Central memory CD8-positive, alpha-beta T cell (primary cell): ENCODE measurements around the gene SCRN3.

Experiments
- ATAC-seq: fragments of 150-1000 bp; cut with Tn5 transposase; replicated peaks from 2 replicates; pipeline ENCODE4 v1.10.0; 2022; ENCODE audit warnings: mild to moderate bottlenecking, moderate FRiP score, moderate number of reproducible peaks; ENCODE audit not compliant: poor library complexity, severe bottlenecking; ENCODE audit errors: extremely low read depth
- DNase-seq, 2 donors: peaks; one replicate each; pipeline ENCODE4 v3.0.0; 2021; ENCODE audit warnings: low spot score in 2 of 2
- H3K27ac Mint-ChIP-seq: one replicate; pipeline ENCODE4 v1.8.0; 2022; ENCODE audit warnings: low read depth, mild to moderate bottlenecking, moderate library complexity, mixed read lengths
- H3K27me3 Mint-ChIP-seq: one replicate; pipeline ENCODE4 v1.8.0; 2022; ENCODE audit warnings: mixed read lengths
- H3K36me3 Mint-ChIP-seq: one replicate; pipeline ENCODE4 v1.8.0; 2022; ENCODE audit warnings: mild to moderate bottlenecking, moderate library complexity, mixed read lengths; ENCODE audit not compliant: insufficient read depth
- H3K4me1 Mint-ChIP-seq: one replicate; pipeline ENCODE4 v1.8.0; 2022; ENCODE audit warnings: mixed read lengths
- H3K4me3 Mint-ChIP-seq: one replicate; pipeline ENCODE4 v1.8.0; 2022; ENCODE audit warnings: mild to moderate bottlenecking, moderate library complexity, mixed read lengths
- H3K9me3 Mint-ChIP-seq: one replicate; pipeline ENCODE4 v1.8.0; 2022; ENCODE audit warnings: mixed read lengths

The SCRN3 gene

DNA sequence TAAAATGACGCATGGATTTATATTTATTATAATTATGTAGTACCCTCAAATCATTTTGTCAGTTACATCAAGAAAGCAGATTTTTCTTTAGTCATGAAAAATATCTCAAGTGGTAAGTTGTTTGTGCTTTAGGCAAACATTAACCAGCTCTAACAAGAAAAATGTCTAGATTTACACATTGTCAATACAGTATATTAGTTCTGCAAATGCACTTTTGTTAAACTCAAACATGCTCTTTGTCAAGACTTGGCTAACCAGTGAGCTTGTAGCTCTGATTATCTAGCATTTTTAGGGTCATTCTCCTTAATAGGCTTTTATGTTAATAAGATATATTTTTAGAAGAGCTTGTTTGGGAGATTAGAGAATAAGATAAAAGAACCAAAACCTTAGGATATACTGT lies 32.7 kb downstream of the SCRN3 start:
- DNase-seq, result no peak
- H3K27me3 Mint-ChIP-seq, result no peaks in the 10 kb centered on the region
- H3K4me3 Mint-ChIP-seq, result no peak overlapping the region
- no peak for ATAC-seq
- peaks cover 6% of the 10 kb centered on the region for H3K36me3 Mint-ChIP-seq
- H3K4me1 Mint-ChIP-seq, result no peaks in the 10 kb centered on the region
- no peak overlapping the region for H3K27ac Mint-ChIP-seq
- H3K9me3 Mint-ChIP-seq, result no peaks in the 10 kb centered on the region

DNA sequence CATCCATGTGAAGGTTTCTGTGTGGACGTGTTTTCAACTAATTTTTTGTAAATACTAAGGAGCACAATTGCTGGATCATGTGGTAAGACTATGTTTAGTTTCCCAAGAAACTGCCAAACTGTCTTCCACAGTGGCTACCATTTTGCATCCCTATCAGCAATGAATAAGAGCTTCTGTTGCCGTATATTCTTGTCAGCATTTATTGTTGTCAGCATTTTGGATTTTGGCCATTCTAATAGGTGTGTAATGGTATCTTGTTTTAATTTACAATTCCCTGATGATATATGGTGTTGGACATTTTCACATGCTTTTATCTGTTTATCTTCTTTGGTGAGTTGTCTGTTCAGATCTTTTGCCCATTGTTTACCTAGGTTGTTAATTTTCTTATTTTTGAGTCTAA lies 34.5 kb downstream of the SCRN3 start:
- H3K9me3 Mint-ChIP-seq, result no peaks in the 10 kb centered on the region
- H3K4me1 Mint-ChIP-seq, result no peaks in the 10 kb centered on the region
- peaks cover 9% of the 10 kb centered on the region for H3K36me3 Mint-ChIP-seq
- H3K27me3 Mint-ChIP-seq, result no peaks in the 10 kb centered on the region
- H3K4me3 Mint-ChIP-seq, result no peak overlapping the region
- no peak overlapping the region for H3K27ac Mint-ChIP-seq
- DNase-seq, result no peak
- no peak for ATAC-seq

DNA sequence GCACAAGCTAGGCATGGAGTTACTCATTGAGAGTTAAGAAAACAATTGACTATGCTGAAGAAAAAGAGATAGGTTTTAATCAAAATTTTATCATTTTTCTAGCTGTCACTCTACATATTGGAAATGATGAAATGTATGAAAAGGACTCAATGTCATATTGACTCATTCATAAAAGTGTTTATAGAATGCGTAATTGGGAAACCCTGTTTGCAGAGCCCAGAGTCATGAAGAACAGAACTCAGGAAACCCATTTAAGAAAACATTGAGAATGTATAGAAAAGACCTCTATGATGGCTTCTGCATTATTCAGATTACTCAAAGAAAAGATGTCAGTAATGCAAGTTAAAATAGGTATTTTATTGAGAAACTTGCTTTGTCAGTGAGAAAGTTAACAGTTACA lies 36.4 kb downstream of the SCRN3 start:
- no peak overlapping the region for H3K27ac Mint-ChIP-seq

DNA sequence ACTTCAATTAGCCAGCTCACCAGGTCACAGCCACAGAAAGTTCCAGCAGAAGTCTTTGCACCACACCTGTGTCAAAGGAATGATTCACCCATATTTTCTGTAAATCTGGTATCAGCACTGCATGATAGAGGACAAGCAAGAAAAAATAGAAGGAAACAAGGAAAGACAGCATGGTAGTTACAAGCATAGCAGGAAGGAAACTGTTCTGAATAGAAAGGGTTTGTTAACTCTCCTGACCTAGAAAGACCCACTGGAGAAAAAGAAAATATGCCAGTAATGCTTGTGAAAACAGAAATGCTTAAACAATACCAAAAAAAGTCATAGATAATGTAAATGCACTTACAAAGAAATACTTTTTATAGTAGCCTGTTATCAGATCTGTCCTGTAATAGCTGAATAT lies 40.8 kb downstream of the SCRN3 start:
- Mint-ChIP-seq H3K36me3 (peaks cover 26% of the 10 kb centered on the region), H3K4me3 (no peak overlapping the region), H3K9me3 (no peaks in the 10 kb centered on the region), H3K4me1 (no peaks in the 10 kb centered on the region), H3K27ac (no peak overlapping the region), H3K27me3 (no peaks in the 10 kb centered on the region)
- DNase-seq (no peak), ATAC-seq (no peak)

More for the DNA sequence above, 36.4 kb downstream of the SCRN3 start:
- Mint-ChIP-seq H3K4me1 (no peaks in the 10 kb centered on the region), H3K36me3 (peaks cover 14% of the 10 kb centered on the region), H3K27me3 (no peaks in the 10 kb centered on the region), H3K9me3 (no peaks in the 10 kb centered on the region), H3K4me3 (no peak overlapping the region)
- DNase-seq, result no peak
- ATAC-seq, result no peak

- Mint-ChIP-seq H3K27me3 (no peaks in the 10 kb centered on the region), H3K9me3 (no peaks in the 10 kb centered on the region), H3K4me3 (no peak overlapping the region), H3K27ac (no peak overlapping the region), H3K36me3 (peaks cover 37% of the 10 kb centered on the region), H3K4me1 (no peaks in the 10 kb centered on the region)
- no peak for ATAC-seq
- DNase-seq, result no peak
Observed at GRCh38 chr2:174438146-174438886, 42.8 kb downstream of the SCRN3 start.

DNA sequence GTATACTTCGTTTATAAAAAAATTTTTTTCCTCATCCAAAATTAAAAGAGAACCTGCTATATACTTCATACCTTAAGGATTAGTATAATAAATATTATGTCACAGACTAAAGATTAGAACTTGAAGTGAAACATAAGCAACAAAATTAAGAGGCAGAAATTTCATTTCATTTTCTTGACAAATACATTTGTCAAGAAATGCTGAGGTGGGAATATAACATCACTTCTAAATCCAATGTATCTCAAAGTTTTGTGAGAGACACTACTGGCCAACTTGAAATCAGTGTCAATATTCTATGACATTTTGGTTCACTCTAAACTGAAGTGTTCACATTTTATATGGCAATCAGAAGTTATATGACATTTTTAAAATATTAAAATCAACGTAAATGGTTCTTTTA lies 43.8 kb downstream of the SCRN3 start:
- H3K9me3 Mint-ChIP-seq, result no peaks in the 10 kb centered on the region
- H3K36me3 Mint-ChIP-seq, result peaks cover 43% of the 10 kb centered on the region
- H3K4me3 Mint-ChIP-seq, result no peak overlapping the region
- H3K27ac Mint-ChIP-seq, result no peak overlapping the region
- no peak for DNase-seq
- no peaks in the 10 kb centered on the region for H3K27me3 Mint-ChIP-seq
- H3K4me1 Mint-ChIP-seq, result no peaks in the 10 kb centered on the region
- no peak for ATAC-seq

- Mint-ChIP-seq H3K4me1 (no peaks in the 10 kb centered on the region), H3K4me3 (no peak overlapping the region), H3K9me3 (no peaks in the 10 kb centered on the region), H3K27ac (no peak overlapping the region), H3K27me3 (no peaks in the 10 kb centered on the region), H3K36me3 (peaks cover 48% of the 10 kb centered on the region)
- ATAC-seq (no peak), DNase-seq (no peak)
Observed at GRCh38 chr2:174439950-174440349, 44.4 kb downstream of the SCRN3 start.

DNA sequence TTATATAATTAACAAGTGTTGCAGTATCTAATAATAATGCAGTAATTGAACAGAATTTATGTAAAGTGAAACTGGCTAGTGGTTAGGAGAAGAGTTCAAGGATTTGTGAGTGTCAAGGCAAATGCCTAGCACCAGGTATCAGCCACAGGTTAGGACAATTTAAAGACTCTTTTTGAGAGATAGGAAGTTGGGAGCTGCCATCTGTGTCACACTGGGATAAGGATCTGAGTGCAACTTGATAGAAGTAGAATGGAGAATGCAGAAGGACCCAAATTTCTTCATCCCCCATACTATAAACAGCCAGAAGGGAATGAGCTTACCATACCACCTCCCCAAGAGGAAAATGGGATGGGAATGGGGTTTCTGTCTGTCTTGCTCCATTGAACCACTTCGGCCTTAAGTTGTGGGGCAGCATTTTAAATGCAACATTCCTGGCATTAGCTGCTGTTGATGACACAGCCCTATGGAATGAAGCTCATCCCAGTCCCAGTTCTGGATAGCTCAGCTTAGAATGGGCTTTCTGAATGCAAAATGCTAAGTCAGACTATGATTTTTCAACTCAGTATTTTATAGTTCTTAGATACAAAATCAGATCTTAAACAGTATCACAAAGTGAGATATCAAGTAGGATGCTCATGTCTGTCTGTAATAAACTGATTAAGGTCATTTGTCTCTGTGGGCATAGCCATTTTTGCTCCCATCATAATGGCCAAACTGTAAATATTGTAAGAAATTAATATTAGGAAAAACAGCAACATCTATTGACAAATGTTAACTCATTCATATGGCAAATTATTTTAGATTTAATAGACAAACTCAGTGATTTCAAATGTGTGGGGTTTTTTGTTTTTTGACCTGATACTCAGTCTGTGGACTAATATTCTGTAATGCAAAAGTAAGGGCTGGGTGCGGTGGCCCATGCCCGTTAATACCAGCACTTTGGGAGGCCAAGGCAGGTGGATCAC lies 47.3 kb downstream of the SCRN3 start:
- H3K36me3 Mint-ChIP-seq, result peaks cover 57% of the 10 kb centered on the region
- H3K4me1 Mint-ChIP-seq, result no peaks in the 10 kb centered on the region
- no peaks in the 10 kb centered on the region for H3K9me3 Mint-ChIP-seq
- no peak overlapping the region for H3K4me3 Mint-ChIP-seq
- DNase-seq (no peak), ATAC-seq (no peak)
- H3K27ac Mint-ChIP-seq, result peak overlapping the region; percentile 74
- no peaks in the 10 kb centered on the region for H3K27me3 Mint-ChIP-seq

DNA sequence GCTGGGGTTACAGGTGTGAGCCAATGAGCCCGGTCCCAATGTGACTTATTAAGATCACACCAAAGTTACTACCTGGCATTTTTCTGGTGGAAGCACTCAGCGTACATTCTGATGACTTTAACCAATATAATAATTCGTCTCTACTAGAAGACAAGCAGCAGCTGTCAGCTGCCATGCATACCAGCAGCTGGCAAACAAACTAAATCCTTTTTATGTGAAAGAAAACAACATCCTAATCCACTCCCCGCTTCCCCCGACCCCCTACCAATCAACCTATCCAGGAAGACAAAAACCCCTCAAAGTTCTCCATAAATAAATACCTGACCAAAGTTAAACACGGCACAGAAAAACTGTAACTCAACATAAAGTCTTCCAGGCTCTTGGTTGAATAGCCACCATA lies 49.2 kb downstream of the SCRN3 start:
- Mint-ChIP-seq H3K36me3 (peaks cover 63% of the 10 kb centered on the region), H3K27me3 (no peaks in the 10 kb centered on the region), H3K27ac (no peak overlapping the region), H3K4me3 (no peak overlapping the region), H3K9me3 (no peaks in the 10 kb centered on the region), H3K4me1 (no peaks in the 10 kb centered on the region)
- ATAC-seq, result no peak
- no peak for DNase-seq

- Mint-ChIP-seq H3K4me1 (no peaks in the 10 kb centered on the region), H3K36me3 (peaks cover 62% of the 10 kb centered on the region), H3K27me3 (no peaks in the 10 kb centered on the region), H3K27ac (no peak overlapping the region), H3K4me3 (no peak overlapping the region), H3K9me3 (no peaks in the 10 kb centered on the region)
- ATAC-seq (no peak), DNase-seq (no peak)
Observed at GRCh38 chr2:174445248-174445647, 49.7 kb downstream of the SCRN3 start.

DNA sequence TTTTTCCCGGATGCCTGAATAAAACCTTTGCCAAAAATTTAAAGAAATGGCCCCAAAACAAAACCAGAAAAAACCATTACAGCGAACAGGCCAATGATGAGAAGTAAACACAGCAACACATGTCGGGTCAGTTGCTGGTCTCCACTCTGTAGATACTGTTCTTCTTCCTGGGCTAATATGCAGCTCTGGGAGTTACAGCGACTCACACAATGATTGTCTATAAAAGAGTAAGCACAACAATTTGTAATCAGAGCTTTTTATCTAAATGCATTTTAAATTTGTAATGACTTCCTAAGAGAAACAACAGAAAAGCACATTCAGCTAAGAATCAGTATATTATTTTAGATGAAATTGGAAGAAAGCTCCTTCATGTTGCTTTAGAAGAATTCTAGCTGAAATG lies 51.0 kb downstream of the SCRN3 start:
- peaks cover 57% of the 10 kb centered on the region for H3K36me3 Mint-ChIP-seq
- ATAC-seq, result no peak
- no peaks in the 10 kb centered on the region for H3K9me3 Mint-ChIP-seq
- H3K27ac Mint-ChIP-seq, result no peak overlapping the region
- no peaks in the 10 kb centered on the region for H3K4me1 Mint-ChIP-seq
- H3K4me3 Mint-ChIP-seq, result no peak overlapping the region
- DNase-seq, result no peak
- no peaks in the 10 kb centered on the region for H3K27me3 Mint-ChIP-seq

DNA sequence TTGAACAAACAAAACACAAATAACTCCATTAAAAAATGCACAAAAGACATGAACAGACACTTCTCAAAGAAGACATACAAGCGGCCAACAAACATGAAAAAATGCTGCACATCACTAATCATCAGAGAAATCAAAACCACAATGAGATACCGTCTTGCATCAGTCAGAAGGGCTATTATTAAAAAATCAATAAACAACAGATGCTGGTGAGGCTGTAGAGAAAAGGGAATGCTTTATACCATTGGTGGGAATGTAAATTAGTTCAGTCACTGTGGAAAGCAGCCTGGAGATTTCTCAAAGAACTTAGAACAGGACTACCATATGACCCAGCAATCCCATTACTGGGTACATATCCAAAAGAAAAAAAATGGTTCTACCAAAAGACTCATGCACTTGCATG lies 53.5 kb downstream of the SCRN3 start:
- H3K36me3 Mint-ChIP-seq, result peaks cover 54% of the 10 kb centered on the region
- no peak for ATAC-seq

More for the DNA sequence above, 53.5 kb downstream of the SCRN3 start:
- no peaks in the 10 kb centered on the region for H3K9me3 Mint-ChIP-seq
- no peaks in the 10 kb centered on the region for H3K27me3 Mint-ChIP-seq
- no peak overlapping the region for H3K27ac Mint-ChIP-seq
- H3K4me1 Mint-ChIP-seq, result no peaks in the 10 kb centered on the region
- no peak overlapping the region for H3K4me3 Mint-ChIP-seq
- no peak for DNase-seq
